GM18508 (cell line): Measurements from ENCODE around the gene ADAMTS3.

Source experiments
- ATAC-seq: cut with Tn5 transposase; IDR thresholded peaks from one replicate; pipeline ENCODE4 v1.9.1; 2021; ENCODE audit warnings: moderate number of reproducible peaks; ENCODE audit not compliant: insufficient read depth, unreplicated experiment

The ADAMTS3 gene

GRCh38 chr4:72424006-72424405 lies 145.0 kb downstream of the ADAMTS3 start:
- ATAC-seq, result no peak

GRCh38 chr4:72422416-72422815 lies 146.6 kb downstream of the ADAMTS3 start:
- ATAC-seq, result no peak

GRCh38 chr4:72418458-72418857 lies 150.6 kb downstream of the ADAMTS3 start:
- no peak for ATAC-seq

GRCh38 chr4:72410158-72410557 lies 158.9 kb downstream of the ADAMTS3 start:
- ATAC-seq, result no peak

DNA sequence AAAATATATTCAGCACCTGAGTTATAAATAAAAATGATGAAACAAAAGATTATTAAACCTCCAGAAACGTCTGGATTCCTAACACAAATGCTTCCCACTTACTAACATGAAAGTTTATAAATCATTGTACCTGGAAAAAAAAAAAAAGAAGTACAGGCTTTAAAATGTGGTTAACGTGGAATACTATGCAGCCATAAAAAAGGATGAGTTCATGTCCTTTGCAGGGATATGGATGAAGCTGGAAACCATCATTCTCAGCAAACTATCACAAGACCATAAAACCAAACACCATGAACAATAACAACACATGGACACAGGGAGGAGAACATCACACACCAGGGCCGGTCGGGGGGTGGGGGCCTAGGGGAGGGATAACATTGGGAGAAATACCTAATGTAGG lies 160.5 kb downstream of the ADAMTS3 start:
- no peak for ATAC-seq

GRCh38 chr4:72405417-72405816 lies 163.6 kb downstream of the ADAMTS3 start:
- no peak for ATAC-seq

DNA sequence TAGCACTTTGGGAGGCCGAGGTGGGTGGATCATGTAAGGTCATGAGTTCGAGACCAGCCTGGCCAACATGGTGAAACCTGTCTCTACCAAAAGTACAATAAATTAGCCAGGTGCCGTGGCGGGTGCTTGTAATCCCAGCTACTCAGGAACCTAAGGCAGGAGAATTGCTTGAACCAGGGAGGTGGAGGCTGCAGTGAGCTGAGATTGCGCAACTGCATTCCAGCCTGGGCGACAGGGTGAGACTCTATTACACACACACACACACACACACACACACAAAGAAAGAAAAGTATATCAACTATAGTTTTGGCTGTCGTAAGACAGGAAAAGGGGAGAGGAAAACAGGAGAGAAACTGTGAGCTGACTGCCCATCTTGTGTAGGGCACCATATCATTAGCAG lies 171.7 kb downstream of the ADAMTS3 start:
- ATAC-seq, result no peak

DNA sequence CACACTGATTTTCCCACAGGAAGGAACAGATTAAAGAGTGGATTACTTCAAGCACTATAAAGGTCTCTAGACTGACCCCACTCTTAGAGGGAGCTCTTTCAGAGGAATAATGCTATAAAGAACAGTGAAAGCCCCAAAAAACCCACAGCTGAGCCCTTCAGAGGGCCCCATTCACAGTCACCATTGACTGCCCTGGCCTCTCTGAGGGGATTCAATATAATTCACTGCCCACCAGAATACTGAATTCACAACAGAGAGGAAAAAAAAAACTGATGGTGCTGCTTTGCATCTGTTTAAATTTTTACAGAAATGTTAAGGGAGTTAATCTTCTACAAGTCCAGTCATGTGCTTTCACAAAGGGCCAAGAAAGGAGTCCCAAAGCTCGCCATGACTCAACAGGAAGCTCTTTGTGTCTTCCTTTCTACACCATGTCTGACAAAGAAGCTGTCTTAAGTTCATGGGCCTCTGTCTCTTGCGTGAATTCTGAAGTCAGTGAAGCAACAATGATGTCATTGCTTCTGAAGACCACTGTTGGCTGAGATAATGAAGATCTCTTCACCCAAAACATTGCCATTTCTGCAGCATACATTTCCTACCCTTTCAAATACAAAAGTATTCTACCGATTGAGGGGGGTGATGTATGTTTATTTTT lies 174.9 kb downstream of the ADAMTS3 start:
- ATAC-seq, result no peak

DNA sequence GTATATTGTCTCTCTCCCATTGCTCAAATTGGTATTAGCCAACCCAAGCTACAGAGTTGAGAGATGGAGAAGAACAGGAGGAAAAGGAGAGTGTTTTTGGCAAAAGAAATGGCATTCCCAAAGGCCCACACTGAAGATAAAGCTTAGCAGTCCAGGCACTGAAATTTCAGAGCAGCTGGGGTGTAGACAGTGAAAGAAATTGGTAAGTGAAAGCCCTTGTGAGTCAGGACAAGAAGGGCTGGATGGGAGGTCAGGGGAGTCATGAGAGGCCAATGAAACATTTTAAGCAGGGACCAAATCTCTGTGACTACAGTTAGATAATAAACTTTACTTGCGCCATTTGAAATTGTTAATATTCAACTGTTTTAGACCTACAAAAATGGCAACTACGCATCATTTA lies 177.7 kb downstream of the ADAMTS3 start:
- ATAC-seq, result no peak

DNA sequence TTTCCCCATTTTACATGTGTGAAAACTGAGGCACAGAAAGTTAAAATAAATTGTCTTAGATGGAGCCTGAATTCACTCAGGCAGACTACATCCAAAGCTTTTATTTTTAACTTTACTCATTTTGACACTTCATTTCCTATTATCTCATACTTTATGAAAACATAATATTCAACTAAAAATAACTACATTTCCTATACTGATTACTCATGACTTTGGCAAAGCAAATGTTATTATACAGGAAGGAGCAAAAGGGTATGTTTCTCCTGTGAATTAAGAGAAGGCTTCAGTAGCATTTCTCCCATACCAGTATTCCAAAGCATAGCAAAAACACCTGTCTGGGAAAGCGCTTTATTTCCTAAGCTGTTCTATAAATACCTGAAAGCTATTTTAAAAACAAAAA lies 178.6 kb downstream of the ADAMTS3 start:
- ATAC-seq, result no peak

GRCh38 chr4:72388521-72388920 lies 180.5 kb downstream of the ADAMTS3 start:
- no peak for ATAC-seq

DNA sequence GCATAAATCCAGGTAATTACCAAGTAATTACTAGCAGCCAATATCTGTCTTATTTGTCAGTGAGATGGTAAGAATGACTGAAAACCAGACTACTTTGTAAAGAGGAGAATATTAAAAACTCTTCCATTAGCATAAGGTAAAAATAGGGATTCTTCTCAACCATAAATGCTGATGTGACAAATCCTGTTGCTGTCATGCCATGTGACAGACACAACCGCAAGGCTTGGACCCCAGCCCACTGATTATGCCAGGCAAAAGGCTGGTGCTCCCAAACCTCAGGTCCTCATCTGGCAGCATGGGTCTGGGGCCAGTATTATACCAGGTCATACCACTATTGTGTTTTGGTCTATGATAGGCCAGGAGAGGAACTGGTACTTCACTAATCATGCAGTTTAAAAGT lies 181.1 kb downstream of the ADAMTS3 start:
- ATAC-seq, result no peak

GRCh38 chr4:72383439-72383838 lies 185.6 kb downstream of the ADAMTS3 start:
- no peak for ATAC-seq

DNA sequence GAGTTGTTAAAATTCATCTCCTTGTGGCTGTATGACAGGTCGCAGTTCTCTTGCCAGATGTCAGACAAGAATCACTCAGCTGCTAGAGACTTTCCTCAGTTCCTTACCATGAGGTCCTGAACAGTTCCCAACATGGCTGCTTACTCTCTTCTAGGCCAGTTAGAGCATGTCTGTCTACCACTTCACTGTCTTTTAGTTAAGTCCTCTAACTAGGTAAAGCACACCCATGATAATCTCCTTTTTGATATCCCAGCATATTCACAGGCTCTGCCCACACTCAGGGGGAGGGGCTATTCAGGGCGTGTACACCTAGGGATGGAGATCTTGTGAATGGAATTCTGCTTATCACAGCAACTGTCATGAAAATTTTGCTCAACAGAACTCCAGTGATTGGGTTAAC lies 190.1 kb downstream of the ADAMTS3 start:
- ATAC-seq, result no peak

DNA sequence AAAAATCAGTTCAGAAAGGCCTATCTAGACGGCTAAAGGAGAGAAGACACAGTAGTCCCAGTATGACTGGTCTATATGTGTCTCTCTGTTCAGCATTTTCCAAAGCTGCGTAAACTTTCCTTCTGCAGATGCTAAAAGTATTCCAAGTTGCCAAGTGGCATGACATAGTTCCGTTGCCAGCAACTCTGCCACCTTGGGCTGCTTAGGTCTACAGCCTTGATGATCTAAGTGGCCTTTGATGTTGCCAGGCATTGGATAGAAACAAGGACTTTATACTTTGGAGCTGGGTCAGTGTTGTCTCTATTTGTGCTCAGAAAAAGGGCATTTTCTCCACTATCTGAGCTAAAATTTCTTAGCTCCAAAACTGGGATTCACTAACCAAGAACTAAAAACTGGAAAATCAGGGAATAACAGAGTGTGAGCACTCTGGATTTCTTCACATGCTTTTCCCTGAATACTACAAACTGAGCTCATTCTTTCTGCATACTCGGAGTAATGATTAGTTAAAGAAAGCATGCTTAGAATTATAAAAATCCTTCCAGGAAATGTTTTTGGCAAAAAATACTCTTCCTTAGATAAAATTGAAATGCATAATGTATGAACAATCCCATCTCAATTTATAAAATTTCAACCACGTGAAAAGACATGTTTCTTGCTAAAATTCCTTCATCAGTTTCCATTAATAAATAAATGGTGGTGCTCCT lies 191.4 kb downstream of the ADAMTS3 start:
- ATAC-seq, result no peak

GRCh38 chr4:72376901-72377300 lies 192.1 kb downstream of the ADAMTS3 start:
- ATAC-seq, result no peak

- ATAC-seq, result no peak
Observed at GRCh38 chr4:72375073-72375736, 193.8 kb downstream of the ADAMTS3 start.

GRCh38 chr4:72374159-72374558 lies 194.9 kb downstream of the ADAMTS3 start:
- ATAC-seq, result no peak

- ATAC-seq, result no peak
Observed at GRCh38 chr4:72366601-72367000, 202.4 kb downstream of the ADAMTS3 start.

DNA sequence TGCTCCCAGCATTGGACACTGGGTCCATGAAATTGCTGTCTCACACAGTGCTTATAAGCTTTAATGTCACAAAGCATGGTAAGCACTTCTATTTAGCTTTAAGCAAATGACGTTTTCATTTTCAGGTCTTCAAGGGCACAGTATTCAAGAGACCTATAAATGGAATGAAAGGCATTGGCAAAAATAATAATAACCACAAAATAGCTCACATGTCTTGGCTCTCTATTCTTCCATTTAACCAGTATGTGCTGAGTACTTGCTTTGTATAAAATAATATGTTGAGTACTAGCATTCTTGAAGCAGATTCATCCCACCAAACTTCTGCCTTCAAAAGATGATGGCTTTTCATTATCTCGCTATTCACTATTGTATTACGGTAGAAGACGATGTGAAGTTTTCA lies 203.0 kb downstream of the ADAMTS3 start:
- ATAC-seq, result no peak

DNA sequence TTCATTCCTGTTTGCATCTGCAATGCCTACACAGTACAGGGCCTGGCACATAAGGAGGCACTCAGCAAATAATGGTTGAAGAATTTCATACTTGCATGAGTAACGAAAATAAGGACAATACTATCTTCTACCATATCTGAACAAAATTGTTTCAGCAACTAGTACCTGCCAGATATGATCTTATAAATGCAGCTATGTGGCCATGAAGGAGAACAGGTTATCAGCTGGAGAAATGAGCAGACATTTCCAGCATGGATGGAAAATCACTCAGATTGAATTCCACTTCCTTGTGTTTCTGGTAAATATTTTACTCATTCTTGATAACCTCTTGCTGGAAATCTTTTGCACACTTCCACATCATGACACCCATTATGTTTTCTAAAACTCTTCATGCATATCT lies 204.0 kb downstream of the ADAMTS3 start:
- ATAC-seq, result no peak

DNA sequence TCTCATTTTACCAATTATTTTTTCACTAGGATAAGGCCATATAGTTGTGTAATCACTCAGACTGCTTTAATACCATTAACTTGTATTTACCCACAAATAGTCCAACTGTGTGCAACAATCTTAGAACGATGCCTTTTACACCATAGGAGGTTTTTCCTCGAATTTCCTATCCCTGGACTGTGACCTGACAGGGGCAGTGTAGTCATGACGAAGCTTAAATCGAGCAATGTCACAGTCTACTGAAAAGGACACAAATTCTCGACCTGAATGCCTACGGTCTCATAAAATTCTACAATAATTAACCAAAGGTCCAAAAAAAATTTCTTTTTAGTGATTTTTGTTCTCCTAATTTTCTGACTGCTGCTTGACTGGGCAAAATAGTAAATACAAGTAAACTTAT lies 208.9 kb downstream of the ADAMTS3 start:
- ATAC-seq, result no peak
